Cardiac muscle cell (in vitro differentiated cells and primary cell): ENCODE measurements around the gene MGAT4B. TPM values are rescaled to one million over a fixed set of nuclear protein-coding genes. Genes with fewer than 3 reads are reported as not detected.

ENCODE experiments used
- DNase-seq, 2 donors: peaks; one replicate each; pipeline versions ENCODE4 v3.0.0 to v3.0.0-alpha.2; 2010 to 2017; ENCODE audit warnings: low read depth in 1 of 2, low spot score in 1 of 2
- H3K27ac ChIP-seq: fragments of 200-600 bp; sonication (generic); 2 replicates; pipeline ENCODE4 v1.5.1; 2016
- H3K27me3 ChIP-seq: fragments of 200-600 bp; sonication (generic); 2 replicates; pipeline ENCODE4 v1.6.0; 2016; ENCODE audit warnings: control low read depth
- H3K36me3 ChIP-seq: fragments of 200-600 bp; sonication (generic); 2 replicates; pipeline ENCODE4 v1.5.1; 2016; ENCODE audit warnings: control low read depth
- H3K4me1 ChIP-seq: fragments of 200-600 bp; sonication (generic); 2 replicates; pipeline ENCODE4 v1.8.1; 2017; ENCODE audit warnings: low read depth, mild to moderate bottlenecking, mixed run types
- H3K4me3 ChIP-seq: fragments of 200-600 bp; sonication (generic); 2 replicates; pipeline ENCODE4 v1.5.1; 2016; ENCODE audit warnings: mild to moderate bottlenecking
- H3K9me3 ChIP-seq: fragments of 200-600 bp; sonication (generic); 2 replicates; pipeline ENCODE4 v1.5.1; 2017; ENCODE audit warnings: low read depth, mild to moderate bottlenecking, control low read depth
- polyA plus RNA-seq: library from polyadenylated mRNA; unstranded; fragments of >200 nt; fragmentation: Nextera tagmentation; extraction: Ambion mirVana; gene quantifications from 2 replicates; pipeline ENCODE4 v1.2.1, GENCODE V29; 2016
- total RNA-seq: library from RNA; depleted of rRNA; stranded (reverse); fragments of >200 nt; gene quantifications from 2 replicates; pipeline ENCODE4 v1.2.3, GENCODE V29; 2016
- TF ChIP-seq, protein P1 (sequence below): IDR thresholded peaks from 2 replicates; pipeline ENCODE4 v1.5.1; 2012; ENCODE audit warnings: low read depth, mild to moderate bottlenecking, low read length

The MGAT4B gene
- total and polyA plus RNA-seq, 2 experiments from 2014 or later, result 184 to 192 TPM

DNA sequence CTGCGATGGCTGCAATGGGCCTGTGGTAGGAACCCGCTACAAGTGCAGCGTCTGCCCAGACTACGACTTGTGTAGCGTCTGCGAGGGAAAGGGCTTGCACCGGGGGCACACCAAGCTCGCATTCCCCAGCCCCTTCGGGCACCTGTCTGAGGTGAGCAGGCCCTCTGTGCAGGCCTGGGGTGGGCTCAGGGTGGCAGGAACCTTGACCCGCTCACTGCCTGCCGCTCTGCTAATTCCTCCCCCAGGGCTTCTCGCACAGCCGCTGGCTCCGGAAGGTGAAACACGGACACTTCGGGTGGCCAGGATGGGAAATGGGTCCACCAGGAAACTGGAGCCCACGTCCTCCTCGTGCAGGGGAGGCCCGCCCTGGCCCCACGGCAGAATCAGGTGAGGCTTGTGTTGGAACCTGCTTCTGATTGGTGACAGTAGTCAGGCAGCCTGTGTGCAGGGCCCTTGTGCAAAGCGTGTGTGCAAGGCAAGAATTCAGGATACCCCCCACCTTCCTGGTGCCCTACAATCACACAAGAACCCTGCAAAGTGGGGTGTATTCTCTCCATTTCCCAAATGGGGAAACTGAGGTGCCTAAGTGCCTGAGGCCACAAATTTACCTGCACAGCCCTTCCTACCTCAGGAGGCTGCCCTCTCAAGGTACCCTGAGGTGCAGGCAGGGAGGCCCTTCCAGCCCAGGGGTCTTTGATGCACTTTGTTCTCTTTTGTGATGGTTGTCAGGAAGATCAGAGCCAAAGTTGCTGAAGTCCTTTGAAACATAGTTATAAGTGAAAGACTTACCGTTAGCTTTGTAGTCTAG lies 17.5 kb upstream of the MGAT4B start:
- TF ChIP-seq, protein P1, sequence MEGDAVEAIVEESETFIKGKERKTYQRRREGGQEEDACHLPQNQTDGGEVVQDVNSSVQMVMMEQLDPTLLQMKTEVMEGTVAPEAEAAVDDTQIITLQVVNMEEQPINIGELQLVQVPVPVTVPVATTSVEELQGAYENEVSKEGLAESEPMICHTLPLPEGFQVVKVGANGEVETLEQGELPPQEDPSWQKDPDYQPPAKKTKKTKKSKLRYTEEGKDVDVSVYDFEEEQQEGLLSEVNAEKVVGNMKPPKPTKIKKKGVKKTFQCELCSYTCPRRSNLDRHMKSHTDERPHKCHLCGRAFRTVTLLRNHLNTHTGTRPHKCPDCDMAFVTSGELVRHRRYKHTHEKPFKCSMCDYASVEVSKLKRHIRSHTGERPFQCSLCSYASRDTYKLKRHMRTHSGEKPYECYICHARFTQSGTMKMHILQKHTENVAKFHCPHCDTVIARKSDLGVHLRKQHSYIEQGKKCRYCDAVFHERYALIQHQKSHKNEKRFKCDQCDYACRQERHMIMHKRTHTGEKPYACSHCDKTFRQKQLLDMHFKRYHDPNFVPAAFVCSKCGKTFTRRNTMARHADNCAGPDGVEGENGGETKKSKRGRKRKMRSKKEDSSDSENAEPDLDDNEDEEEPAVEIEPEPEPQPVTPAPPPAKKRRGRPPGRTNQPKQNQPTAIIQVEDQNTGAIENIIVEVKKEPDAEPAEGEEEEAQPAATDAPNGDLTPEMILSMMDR, result no peak
- Histone ChIP-seq H3K4me3 (no peak overlapping the region), H3K27ac (no peak overlapping the region), H3K9me3 (no peaks in the 10 kb centered on the region), H3K4me1 (peaks cover 16% of the 10 kb centered on the region), H3K36me3 (peaks cover 41% of the 10 kb centered on the region), H3K27me3 (no peaks in the 10 kb centered on the region)
- no peak for DNase-seq

GRCh38 chr5:179822444-179822990 lies 15.9 kb upstream of the MGAT4B start:
- no peak for DNase-seq
- H3K4me1 ChIP-seq, result peaks cover 23% of the 10 kb centered on the region
- TF ChIP-seq, protein P1, result no peak
- peaks cover 29% of the 10 kb centered on the region for H3K36me3 ChIP-seq
- H3K9me3 ChIP-seq, result no peaks in the 10 kb centered on the region
- H3K4me3 ChIP-seq, result no peak overlapping the region
- no peak overlapping the region for H3K27ac ChIP-seq
- no peaks in the 10 kb centered on the region for H3K27me3 ChIP-seq

DNA sequence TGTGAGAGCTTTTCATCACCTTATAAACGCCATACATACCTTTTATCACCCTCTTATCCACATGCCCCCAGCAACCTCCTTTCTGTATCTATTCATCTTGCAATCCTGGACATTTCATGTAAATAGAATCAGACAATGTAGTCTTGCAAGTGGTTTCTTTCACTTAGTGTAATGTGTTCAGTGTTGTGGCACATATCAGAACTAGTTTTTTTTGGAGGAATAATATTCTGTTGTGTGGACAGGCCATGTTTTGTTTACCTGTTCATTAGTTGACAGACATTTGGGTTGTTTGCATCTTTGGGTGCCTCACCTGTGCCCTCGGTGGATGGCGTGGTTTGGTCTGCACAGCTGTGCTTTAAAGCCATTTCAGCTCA lies 15.4 kb upstream of the MGAT4B start:
- H3K4me3 ChIP-seq, result peak overlapping the region; percentile 73
- DNase-seq, result no peak
- TF ChIP-seq, protein P1, result no peak
- H3K36me3 ChIP-seq, result peaks cover 27% of the 10 kb centered on the region
- no peak overlapping the region for H3K27ac ChIP-seq
- H3K4me1 ChIP-seq, result peaks cover 23% of the 10 kb centered on the region
- H3K9me3 ChIP-seq, result no peaks in the 10 kb centered on the region
- H3K27me3 ChIP-seq, result no peaks in the 10 kb centered on the region

GRCh38 chr5:179821298-179822058 lies 14.8 kb upstream of the MGAT4B start:
- peaks cover 23% of the 10 kb centered on the region for H3K4me1 ChIP-seq
- H3K27me3 ChIP-seq, result no peaks in the 10 kb centered on the region
- peak overlapping the region; percentile 94 for H3K27ac ChIP-seq
- peak; percentile 92 to 97 for DNase-seq
- peak overlapping the region; percentile 73 for H3K4me3 ChIP-seq
- no peaks in the 10 kb centered on the region for H3K9me3 ChIP-seq
- H3K36me3 ChIP-seq, result peaks cover 24% of the 10 kb centered on the region
- TF ChIP-seq, protein P1, result no peak

GRCh38 chr5:179820483-179821297 lies 14.0 kb upstream of the MGAT4B start, which contains the start of gene SQSTM1:
SQSTM1 (plus strand) TSS chr5:179820905; CDS start chr5:179820937, 32 bp downstream.
- Histone ChIP-seq H3K4me3 (peak within 1 kb of the TSS; percentile 73), H3K27ac (peak within 1 kb of the TSS; percentile 94), H3K27me3 (no peaks in the 10 kb centered on the region), H3K36me3 (peaks cover 22% of the 10 kb centered on the region), H3K9me3 (no peaks in the 10 kb centered on the region), H3K4me1 (peaks cover 23% of the 10 kb centered on the region)
- peak; percentile 87 to 93 for DNase-seq
- TF ChIP-seq, protein P1, result no peak
